LNCaP clone FGC (cell line): ENCODE measurements around the gene ECSIT.

Source experiments
- DNase-seq: peaks from one replicate; pipeline ENCODE4 v3.0.0-alpha.2; 2011; ENCODE audit warnings: low read depth
- H3K4me3 ChIP-seq: 2 replicates; pipeline ENCODE4 v1.5.1; 2011; ENCODE audit warnings: mild to moderate bottlenecking, low read depth, low read length, control low read depth
- TF ChIP-seq, protein P1 (sequence below): IDR thresholded peaks from 2 replicates; pipeline ENCODE4 v1.5.1; 2012; ENCODE audit warnings: mild to moderate bottlenecking; ENCODE audit not compliant: control insufficient read depth, insufficient read depth; ENCODE audit errors: extremely low read depth

ECSIT gene

DNA sequence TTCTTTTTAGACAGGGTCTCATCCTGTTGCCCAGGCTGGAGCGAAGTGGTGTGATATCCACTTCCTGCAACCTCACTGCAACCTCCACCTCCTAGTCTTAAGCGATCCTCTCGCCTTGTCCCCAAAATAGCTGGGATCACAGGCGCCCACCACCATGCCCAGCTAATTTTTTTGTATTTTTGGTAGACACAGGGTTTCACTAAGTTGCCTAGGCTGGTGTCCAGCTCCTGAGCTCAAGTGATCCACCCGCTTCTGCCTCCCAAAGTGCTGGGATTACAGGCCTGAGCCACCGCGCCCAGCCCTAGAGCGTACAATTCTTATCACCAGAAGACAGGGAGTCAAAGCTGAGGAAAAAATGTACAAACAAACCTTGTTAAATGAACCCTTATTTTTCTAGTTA is 34.6 kb upstream of the ECSIT start:
- no peak overlapping the region for H3K4me3 ChIP-seq
- TF ChIP-seq, protein P1, sequence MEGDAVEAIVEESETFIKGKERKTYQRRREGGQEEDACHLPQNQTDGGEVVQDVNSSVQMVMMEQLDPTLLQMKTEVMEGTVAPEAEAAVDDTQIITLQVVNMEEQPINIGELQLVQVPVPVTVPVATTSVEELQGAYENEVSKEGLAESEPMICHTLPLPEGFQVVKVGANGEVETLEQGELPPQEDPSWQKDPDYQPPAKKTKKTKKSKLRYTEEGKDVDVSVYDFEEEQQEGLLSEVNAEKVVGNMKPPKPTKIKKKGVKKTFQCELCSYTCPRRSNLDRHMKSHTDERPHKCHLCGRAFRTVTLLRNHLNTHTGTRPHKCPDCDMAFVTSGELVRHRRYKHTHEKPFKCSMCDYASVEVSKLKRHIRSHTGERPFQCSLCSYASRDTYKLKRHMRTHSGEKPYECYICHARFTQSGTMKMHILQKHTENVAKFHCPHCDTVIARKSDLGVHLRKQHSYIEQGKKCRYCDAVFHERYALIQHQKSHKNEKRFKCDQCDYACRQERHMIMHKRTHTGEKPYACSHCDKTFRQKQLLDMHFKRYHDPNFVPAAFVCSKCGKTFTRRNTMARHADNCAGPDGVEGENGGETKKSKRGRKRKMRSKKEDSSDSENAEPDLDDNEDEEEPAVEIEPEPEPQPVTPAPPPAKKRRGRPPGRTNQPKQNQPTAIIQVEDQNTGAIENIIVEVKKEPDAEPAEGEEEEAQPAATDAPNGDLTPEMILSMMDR = no peak
- DNase-seq = no peak

DNA sequence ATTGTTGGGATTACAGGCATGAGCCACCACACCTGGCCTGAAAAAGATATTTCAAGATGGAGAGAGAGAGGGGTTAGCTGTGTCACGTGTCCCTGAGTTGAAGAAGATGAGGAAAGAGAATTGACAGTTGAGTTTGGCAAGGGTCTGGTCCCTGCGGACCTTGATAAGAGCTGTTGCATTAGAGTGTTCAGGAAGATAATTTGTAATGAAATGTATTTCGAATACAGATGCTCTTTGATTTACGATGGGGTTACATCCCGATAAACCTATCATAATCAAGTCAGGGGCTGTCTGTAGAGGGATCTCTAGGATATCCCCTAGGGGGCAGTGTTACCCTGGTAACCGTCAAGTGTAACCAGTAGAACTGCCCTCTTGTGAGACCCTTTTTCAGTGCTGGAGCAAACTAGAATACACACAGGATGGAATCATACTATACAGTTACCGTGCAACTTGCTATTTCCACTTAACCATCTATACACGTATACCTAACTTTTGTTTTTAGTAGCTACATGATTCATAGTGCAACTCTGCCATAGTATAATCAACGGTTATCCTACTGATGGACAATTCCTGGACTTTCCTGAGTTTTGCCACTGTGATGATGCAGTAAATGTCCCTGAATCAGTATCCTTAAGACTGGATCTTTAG is 31.6 kb upstream of the ECSIT start:
- peak overlapping the region; percentile 100 for H3K4me3 ChIP-seq
- TF ChIP-seq, protein P1 = peak; percentile 61

DNA sequence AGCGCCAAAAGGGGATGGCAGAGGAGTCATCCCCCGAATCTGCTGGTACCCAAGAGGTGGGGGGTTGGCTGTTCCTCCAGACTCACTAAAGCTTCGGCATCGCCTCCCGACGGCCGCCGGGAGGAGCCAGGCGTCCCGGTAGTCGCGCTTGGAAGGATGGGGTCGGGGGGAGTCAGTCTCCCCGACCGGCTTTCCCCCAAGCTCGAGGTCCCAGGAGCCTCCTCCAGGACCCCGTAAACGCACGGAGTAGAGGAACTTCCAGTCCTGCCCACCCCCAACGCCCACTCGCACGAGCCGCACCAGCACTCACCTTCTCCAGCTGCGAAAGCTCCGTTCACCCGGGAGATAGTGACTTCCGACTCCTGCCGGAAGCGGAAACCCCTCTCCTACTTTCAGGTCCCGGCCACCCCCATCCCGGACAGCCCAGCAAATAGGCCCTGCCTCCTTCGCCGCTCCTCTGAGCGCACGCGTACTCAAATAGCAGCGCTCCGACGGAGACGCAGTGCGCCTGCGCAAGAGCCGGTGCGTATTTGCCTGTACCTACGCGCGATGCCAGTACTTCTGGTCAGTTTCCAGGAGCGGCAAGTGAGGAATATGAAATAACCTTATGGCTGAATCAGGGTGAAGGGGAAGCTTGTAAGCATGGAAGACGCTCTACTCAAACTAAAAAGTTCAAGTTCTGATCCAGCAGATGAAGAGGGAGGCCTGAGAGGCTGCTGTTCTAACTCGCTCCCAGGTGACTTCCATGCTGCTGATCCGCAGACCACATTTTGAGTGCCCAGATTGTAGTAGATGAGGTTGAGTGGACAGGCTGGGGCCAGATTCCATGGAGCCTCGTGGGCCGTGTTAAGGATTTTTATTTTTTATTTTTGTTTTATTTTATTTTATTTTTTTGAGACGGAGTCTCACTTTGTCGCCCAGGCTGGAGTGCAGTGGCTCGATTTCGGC is 30.2 kb upstream of the ECSIT start, which contains the start of gene ELOF1:
TSS of gene ELOF1 (minus strand) at position 350 of the 948 bp plus-strand sequence. CDS start 4,883 bp downstream, outside the sequence.
- TF ChIP-seq, protein P1 = no peak; the same call in 1 of the 2 replicates
- peak within 1 kb of the TSS; percentile 100 for H3K4me3 ChIP-seq

More for the DNA sequence above, 31.6 kb upstream of the ECSIT start:
- DNase-seq = peak; percentile 37

DNA sequence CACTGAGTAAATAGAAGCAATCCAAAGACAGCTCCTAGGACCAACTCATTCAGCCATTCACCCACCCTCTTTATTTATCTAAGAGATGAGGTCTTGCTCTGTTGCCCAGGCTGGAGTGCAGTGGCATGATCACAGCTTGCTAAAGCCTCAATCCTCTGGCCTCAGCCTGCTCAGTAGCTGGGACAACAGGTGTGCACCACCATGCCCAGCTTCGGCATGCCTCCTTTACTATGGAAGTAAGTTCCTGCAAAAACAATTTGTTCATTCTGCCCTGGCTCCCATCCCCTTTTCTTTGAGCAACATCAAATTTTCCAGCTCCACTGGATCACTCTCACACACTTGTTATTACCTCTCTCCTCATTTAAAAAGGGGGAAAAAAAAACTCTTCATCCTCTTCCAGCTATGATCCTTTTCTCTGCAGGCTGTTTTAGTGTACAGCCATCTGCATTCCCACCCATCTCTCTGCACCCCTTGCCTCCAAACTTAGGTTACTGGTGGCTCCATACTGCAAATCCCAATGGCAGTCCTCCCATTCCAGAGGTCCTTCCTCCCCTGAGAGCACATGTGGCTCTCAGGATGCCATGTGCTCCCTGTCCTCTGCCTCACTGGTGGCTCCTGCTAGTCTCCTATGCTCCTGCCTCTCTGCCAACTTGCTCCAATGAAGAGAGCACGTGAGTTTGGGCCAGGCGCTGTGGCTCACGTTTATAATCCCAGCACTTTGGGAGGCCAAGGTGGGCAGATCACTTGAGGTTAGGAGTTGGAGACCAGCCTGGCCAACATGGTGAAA is 27.9 kb upstream of the ECSIT start:
- H3K4me3 ChIP-seq = no peak overlapping the region
- DNase-seq = no peak
- TF ChIP-seq, protein P1 = no peak

More for the DNA sequence above, 30.2 kb upstream of the ECSIT start, which contains the start of gene ELOF1:
- DNase-seq = peak; percentile 98

- no peak overlapping the region for H3K4me3 ChIP-seq
- TF ChIP-seq, protein P1 = no peak
- DNase-seq = peak; percentile 28
Measured at GRCh38 chr19:11555246-11555645, 26.3 kb upstream of the ECSIT start.

GRCh38 chr19:11554160-11554559 is 25.2 kb upstream of the ECSIT start:
- H3K4me3 ChIP-seq = no peak overlapping the region
- TF ChIP-seq, protein P1 = no peak
- DNase-seq = no peak
